GM12864 (cell line): ENCODE data around the gene CD4.

Experiments
- DNase-seq: peaks from one replicate; pipeline ENCODE4 v3.0.0-alpha.2; 2011; ENCODE audit warnings: low read depth
- H3K4me3 ChIP-seq: 2 replicates; pipeline ENCODE4 v1.5.1; 2011; ENCODE audit warnings: mild to moderate bottlenecking, low read depth, low read length, control low read depth
- TF ChIP-seq, protein P1 (sequence below): IDR thresholded peaks from 2 replicates; pipeline ENCODE4 v1.5.1; 2011; ENCODE audit warnings: low read depth, mild to moderate bottlenecking, moderate library complexity, low read length, control low read depth, inconsistent platforms; ENCODE audit errors: missing control alignments

CD4 gene

DNA sequence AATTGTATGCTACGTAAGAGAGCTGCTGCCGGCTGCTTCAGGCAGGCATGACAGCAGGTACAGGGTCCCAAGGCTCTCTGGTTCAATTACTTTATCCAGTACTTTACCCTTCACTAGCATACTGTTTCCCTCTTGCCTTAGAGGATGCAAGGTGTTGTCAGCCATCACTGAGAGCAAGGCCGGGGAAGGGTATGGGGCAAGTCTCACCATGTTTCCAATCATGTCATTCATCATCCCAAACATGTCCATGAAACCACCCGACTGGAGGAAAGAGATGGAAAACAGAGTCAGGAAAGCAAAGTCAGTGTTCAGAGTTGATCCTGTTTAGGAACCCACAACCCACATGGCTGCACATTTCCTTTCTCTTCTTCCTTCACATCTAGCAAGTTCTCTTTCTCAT is 38.8 kb upstream of the CD4 start:
- no peak overlapping the region for H3K4me3 ChIP-seq
- TF ChIP-seq, protein P1, sequence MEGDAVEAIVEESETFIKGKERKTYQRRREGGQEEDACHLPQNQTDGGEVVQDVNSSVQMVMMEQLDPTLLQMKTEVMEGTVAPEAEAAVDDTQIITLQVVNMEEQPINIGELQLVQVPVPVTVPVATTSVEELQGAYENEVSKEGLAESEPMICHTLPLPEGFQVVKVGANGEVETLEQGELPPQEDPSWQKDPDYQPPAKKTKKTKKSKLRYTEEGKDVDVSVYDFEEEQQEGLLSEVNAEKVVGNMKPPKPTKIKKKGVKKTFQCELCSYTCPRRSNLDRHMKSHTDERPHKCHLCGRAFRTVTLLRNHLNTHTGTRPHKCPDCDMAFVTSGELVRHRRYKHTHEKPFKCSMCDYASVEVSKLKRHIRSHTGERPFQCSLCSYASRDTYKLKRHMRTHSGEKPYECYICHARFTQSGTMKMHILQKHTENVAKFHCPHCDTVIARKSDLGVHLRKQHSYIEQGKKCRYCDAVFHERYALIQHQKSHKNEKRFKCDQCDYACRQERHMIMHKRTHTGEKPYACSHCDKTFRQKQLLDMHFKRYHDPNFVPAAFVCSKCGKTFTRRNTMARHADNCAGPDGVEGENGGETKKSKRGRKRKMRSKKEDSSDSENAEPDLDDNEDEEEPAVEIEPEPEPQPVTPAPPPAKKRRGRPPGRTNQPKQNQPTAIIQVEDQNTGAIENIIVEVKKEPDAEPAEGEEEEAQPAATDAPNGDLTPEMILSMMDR, result no peak
- DNase-seq, result no peak

DNA sequence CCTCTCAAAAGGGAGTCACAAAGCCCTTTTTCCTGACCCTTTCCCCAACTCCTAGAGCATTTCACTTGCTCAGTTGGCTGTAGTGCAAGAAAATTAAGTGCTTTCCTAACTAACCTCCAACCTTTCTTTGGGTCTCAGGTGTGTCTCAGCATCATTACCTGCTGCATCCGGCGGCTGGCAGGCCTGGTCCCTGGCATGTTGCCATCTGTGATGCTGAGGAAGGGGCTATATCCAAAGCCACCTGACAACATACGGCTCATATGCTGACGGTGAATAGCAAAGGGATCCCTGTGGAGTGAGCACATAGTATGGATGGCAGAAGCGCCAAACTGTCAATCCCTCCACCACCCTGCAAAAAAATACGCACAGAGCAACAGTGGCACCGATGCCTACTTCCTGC is 37.6 kb upstream of the CD4 start:
- peak overlapping the region; percentile 97 for H3K4me3 ChIP-seq
- TF ChIP-seq, protein P1, result no peak
- no peak for DNase-seq

DNA sequence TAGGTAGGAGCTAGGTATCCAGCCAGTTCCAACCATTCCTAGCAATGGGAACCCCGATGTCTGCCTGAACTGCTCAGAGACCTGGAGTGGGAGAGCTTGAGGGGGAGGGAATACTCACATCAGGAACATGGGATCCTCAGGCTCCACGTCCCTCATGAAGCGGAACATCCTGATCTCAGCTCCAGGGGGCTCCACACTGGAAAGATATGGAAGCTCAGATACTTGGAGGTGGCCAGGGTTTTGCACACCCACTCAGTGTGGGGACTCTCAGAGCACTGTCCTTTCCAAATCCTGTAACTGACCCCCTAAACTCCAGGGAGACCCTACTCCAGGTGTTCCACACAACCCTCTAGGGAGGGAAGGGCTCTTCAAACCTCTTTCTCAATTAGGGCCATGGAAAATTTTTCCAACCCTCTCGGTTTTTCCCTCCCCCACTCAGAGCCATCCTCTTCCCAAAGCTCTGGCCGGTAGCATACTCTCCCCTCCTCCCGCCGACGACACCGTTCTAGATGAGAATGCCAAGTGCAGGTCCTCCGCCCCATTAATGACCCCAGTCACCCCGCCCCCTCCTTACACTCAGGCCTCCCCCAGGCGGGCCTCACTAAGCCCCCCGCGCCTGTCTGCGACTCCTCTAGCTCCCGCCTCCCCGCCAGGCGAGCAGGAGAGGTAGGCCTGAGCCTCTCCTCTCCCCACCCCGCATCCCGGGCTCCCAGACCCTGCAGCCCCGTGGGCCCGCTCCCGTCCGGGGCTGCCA is 37.0 kb upstream of the CD4 start:
- peak overlapping the region; percentile 97 for H3K4me3 ChIP-seq
- DNase-seq, result no peak
- TF ChIP-seq, protein P1, result no peak

DNA sequence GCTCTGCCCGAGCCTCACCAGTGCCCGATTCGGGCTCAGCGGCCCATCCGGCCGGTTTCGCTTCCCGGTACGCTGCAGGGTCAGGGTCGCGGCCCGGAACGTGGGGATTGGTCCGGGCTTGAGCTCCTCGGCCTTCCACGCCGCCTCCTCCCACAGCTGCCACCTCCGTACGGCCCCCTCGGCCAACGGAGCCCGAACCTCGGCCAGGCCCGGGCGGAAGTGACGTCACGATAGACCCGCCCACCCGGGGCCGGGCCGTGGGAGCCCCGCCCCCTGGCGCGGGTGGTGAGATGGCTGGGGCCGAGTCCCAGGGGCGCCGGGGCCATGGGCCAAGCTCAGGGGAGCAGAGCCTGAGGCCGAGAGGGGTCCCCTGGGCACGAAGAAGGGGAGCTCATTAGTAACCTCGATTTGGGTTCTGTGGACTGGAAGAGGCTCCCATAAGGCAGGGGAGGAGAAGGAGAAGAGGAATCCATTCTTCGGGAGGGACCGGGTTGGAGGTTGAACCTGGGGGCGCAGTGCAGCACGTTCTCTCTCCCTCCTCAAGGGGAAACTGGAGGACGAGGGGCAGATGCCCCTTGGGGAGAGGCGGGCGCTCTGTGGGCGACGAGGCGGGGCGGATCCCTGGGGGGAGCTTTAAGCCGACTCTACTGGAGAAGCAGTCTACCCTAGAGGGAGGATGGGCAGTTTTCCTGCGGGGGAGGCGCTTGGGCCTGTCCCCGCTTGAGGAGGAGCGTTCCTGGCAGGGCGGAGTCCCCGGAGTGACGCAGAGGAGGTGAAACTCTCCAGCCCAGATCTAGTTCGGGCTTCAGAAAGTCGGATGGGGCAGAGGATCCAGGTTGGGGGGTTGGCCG is 36.2 kb upstream of the CD4 start, which contains the start of gene MLF2:
MLF2 (minus strand) TSS at position 221 of the 851 bp plus-strand sequence. CDS start 807 bp downstream, outside the sequence.
- TF ChIP-seq, protein P1, result no peak
- H3K4me3 ChIP-seq, result peak within 1 kb of the TSS; percentile 97
- DNase-seq, result peak; percentile 95

DNA sequence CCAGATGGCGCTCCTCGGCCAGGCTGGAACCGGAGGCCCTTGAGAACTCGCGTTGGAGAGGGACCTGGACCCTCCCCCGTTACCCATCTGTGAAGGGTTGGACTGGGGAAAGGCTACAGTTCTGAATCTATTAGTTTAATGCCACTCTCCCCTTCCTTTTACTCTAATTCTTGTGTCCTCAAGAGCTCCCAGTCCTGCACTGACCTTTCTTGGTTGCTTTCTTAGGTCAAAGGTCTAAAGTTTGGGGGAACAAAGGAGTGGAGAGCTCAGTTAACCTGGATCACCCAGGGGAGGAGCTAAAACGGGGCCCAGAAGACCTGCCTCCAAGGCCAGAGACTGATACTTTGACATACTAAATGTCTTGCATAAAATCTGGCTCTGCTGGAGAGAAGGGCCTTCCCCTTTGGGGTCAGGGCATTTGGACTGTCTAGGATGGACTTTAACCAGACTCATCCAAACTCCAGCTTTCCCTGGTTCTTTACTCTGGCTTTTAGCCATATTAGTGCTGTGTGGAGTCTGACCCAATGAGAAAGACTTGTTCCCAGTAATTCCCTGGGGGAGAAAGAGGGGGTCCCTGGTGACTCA is 35.5 kb upstream of the CD4 start:
- TF ChIP-seq, protein P1, result peak; percentile 92
- H3K4me3 ChIP-seq, result no peak overlapping the region

DNA sequence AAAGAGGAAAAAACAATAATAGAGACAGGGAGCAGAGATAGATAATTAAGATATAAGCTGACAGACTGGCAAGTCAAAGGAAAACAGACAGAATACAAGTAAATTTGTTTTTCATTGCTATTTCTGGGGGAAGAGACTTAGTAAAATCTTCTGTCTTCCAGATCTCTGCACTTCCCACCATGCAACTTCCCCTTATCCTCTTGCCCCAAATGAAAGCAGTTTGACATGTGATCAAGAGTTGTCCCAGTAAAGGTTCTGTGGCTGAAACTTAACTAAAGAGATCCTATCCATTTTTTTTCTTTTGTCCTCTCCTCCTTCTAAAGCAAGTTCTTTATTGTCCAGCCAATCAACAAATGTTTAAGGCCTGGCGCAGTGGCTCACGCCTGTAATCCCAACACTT is 34.9 kb upstream of the CD4 start:
- no peak overlapping the region for H3K4me3 ChIP-seq
- TF ChIP-seq, protein P1, result no peak
- no peak for DNase-seq

More for the DNA sequence above, 35.5 kb upstream of the CD4 start:
- no peak for DNase-seq
